NCI-H774 (cell line): ENCODE results near the gene PTPN9.
"Not testable (repeated sequence)": the region's sequence is repeated elsewhere in the genome, so short reads cannot be mapped to it uniquely, and the experiment has no call there.

Source experiments
- DNase-seq: peaks from one replicate; lab custom pipeline; 2025; lab: John Stamatoyannopoulos, UW

PTPN9 gene

GRCh38 chr15:75582943-75583342, 3.8 kb upstream of the PTPN9 start:
- DNase-seq = not testable (repeated sequence)

- DNase-seq = no peak
Observed at GRCh38 chr15:75578173-75578947, 755 bp downstream of the PTPN9 start.

- no peak for DNase-seq
Observed at GRCh38 chr15:75577401-75578172, 1.5 kb downstream of the PTPN9 start.

- DNase-seq = no peak
Observed at GRCh38 chr15:75573648-75574384, 5.3 kb downstream of the PTPN9 start.

GRCh38 chr15:75570126-75570845, 8.8 kb downstream of the PTPN9 start:
- no peak for DNase-seq

GRCh38 chr15:75565062-75565970, 13.8 kb downstream of the PTPN9 start:
- DNase-seq = no peak

- DNase-seq = no peak
Observed at GRCh38 chr15:75561888-75562287, 17.2 kb downstream of the PTPN9 start.

GRCh38 chr15:75559360-75559759, 19.8 kb downstream of the PTPN9 start:
- not testable (repeated sequence) for DNase-seq

- DNase-seq = not testable (repeated sequence)
Observed at GRCh38 chr15:75558955-75559354, 20.2 kb downstream of the PTPN9 start.

- no peak for DNase-seq
Observed at GRCh38 chr15:75554717-75555116, 24.4 kb downstream of the PTPN9 start.

GRCh38 chr15:75553659-75554058, 25.5 kb downstream of the PTPN9 start:
- no peak for DNase-seq

GRCh38 chr15:75551091-75551490, 28.0 kb downstream of the PTPN9 start:
- DNase-seq = no peak

GRCh38 chr15:75545064-75545463, 34.1 kb downstream of the PTPN9 start:
- no peak for DNase-seq

GRCh38 chr15:75544359-75544758, 34.8 kb downstream of the PTPN9 start:
- DNase-seq = no peak

- not testable (repeated sequence) for DNase-seq
Observed at GRCh38 chr15:75542949-75543545, 36.1 kb downstream of the PTPN9 start.

GRCh38 chr15:75542386-75542797, 36.7 kb downstream of the PTPN9 start:
- DNase-seq = no peak

- DNase-seq = no peak
Observed at GRCh38 chr15:75538376-75538775, 40.7 kb downstream of the PTPN9 start.

GRCh38 chr15:75533945-75534344, 45.2 kb downstream of the PTPN9 start:
- DNase-seq = no peak

- peak; percentile 30 for DNase-seq
Observed at GRCh38 chr15:75532413-75533250, 46.5 kb downstream of the PTPN9 start.
